ENCODE data around the gene CIART.
A peak's percentile ranks its signal among the peaks of the same experiment; 100 is the strongest.
"Not testable (repeated sequence)": the region's sequence is repeated elsewhere in the genome, so short reads cannot be mapped to it uniquely, and the experiment has no call there.

CIART gene, protein sequence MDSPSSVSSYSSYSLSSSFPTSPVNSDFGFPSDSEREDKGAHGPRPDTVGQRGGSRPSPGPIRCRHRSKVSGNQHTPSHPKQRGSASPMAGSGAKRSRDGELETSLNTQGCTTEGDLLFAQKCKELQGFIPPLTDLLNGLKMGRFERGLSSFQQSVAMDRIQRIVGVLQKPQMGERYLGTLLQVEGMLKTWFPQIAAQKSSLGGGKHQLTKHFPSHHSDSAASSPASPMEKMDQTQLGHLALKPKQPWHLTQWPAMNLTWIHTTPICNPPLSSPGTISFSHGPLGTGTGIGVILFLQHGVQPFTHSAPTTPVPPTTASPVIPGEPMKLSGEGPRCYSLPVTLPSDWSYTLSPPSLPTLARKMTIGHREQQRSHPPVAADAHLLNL

DNA sequence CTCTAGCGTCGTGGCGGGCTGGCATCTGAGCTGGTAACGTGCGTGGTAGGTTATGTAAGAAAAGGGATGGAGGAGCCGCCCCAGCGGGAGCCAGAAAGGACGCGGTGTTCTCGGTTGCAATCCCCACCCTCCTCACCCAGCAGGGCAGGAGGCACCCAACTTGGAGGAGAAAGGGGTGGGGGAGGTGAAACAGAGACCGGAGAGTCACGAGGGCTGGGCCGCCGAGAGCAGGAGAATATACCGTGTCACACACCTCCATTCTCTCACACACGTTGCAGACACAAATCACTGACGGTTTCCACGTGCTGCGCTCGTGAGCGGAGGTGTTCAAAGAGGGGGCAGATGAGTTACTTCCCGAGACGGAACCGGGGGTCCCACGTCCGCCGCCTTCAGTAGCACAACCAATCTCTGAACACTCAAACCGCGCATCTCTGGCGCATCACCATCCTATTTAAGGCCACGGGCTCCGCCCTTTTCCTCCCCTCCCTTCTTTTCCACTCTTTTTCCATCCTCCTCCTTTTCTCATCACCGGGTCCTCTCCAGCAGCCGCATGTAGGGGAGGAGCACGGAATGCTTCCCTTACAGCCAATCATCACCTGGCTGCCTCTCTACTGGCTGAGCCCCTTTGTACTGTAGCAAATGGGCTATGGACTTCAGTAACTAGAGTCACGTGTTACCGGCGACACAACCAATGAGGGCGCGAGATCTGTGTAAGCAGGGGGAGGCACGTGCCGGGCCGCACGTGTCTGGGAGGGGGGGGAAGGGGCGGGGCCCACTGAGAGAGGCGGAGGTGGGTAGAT, at the start of gene CIART:
Gene CIART (plus strand): TSS at position 797 of the 800 bp plus-strand sequence. CDS start 714 bp downstream, outside the sequence.
- H3K36me3 ChIP-seq (replicated peaks): no peaks in the 10 kb centered on the region
- H3K4me1 ChIP-seq: no peaks in the 10 kb centered on the region
- DNase-seq (ENCODE audit: low spot score in 2 of 2): peak in 1 of 2 experiments; percentile 37
- in situ Hi-C loops (cut with MboI; ENCODE audit: low sequenced_read_pairs): no loop called here
- H3K9me3 ChIP-seq: no peaks in the 10 kb centered on the region
- H3K4me3 ChIP-seq: no peak within 1 kb of the TSS
- H3K27me3 ChIP-seq (ENCODE audit: low read depth): 0 out of 2 replicates have a peak, but pooled peaks cover 3% of the 10 kb centered on the region

DNA sequence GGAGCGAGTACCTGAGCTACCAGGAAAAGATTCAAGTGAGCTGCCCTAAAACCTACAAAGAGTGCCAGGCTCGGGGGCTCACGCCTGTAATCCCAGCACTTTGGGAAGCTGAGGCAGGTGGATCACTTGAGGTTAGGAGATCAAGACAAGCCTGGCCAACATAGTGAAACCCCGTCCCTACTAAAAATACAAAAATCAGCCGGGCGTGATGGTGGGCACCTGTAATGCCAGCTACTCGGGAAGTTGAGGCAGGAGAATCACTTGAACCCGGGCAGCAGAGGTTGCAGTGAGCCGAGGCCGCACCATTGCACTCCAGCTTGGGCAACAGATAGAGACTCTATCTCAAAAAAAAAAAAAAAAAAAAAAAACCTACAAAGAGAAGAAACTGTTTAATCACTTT, 49.4 kb upstream of the CIART start:
- H3K27me3 ChIP-seq (ENCODE audit: low read depth); H3K9me3 ChIP-seq; H3K4me3 ChIP-seq; in situ Hi-C loops (cut with MboI; ENCODE audit: low sequenced_read_pairs); DNase-seq (ENCODE audit: low spot score in 2 of 2): not testable (repeated sequence)
- Histone ChIP-seq H3K36me3 (replicated peaks) (peaks cover 35% of the 10 kb centered on the region), H3K4me1 (peaks cover 20% of the 10 kb centered on the region)

DNA sequence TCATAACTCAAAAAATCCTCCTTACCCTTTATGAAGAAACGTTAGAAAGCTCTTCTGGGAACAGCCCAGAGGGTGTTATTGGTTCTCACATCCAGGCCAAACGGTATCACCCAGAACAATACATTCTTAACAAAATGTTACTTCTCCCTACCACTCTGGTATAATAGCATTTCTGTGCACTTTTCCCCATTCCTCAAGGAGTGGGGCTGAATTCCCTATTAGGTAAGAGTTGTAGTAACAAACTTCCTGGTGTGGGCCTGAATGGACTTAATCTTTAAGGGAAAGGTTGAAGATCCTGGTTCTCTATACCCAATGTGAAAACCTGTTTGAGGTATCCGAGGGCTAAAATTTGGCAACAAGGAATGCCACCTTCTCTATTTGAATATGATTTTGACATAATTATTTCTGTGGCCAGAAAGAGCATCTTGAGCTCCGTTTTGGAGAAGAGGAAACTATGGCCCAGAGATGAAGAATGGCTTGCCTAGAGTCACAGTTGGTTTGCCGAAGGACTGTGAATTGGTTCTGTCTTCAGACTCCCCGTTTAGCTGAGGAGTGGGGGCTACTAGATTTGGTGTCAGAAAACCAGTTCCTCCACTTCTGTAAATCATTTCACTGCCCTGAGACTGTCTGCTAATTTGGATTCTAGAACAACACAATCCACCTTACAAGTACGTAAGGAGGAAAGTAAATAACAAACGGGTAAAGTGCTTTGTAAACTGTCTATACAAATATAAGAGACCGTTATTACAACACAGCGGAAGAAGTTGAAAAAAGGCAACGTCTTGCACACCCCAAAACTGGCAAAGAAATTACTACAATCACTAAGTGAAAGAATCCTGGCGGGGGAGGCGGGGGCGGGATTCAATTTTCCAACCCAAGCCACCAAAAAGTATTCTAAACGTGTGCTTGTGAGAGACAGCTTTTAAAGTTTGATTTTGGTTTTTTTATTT, 48.7 kb upstream of the CIART start:
- H3K27me3 ChIP-seq (ENCODE audit: low read depth): no peaks in the 10 kb centered on the region
- H3K36me3 ChIP-seq (replicated peaks): peaks cover 28% of the 10 kb centered on the region
- in situ Hi-C loops (cut with MboI; ENCODE audit: low sequenced_read_pairs): no loop called here
- no peaks in the 10 kb centered on the region for H3K9me3 ChIP-seq
- peaks cover 20% of the 10 kb centered on the region for H3K4me1 ChIP-seq
- peak in 1 of 2 experiments; percentile 25 for DNase-seq (ENCODE audit: low spot score in 2 of 2)
- H3K4me3 ChIP-seq: peak overlapping the region; percentile 71

DNA sequence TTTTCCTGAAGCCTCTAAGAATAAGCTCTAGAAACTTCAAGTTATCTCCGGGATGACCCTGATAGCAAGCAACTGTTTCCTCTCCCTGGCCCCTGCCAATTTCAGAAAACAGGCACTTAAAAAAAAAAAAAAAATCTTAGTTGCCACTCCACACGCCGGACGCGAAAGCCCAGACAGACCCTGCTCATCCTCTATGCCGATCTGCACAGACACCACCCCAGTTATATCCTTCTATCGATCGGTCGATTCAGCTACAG, 48.1 kb upstream of the CIART start:
- peaks cover 20% of the 10 kb centered on the region for H3K4me1 ChIP-seq
- H3K27me3 ChIP-seq (ENCODE audit: low read depth): no peaks in the 10 kb centered on the region
- peaks cover 23% of the 10 kb centered on the region for H3K36me3 ChIP-seq (replicated peaks)
- DNase-seq (ENCODE audit: low spot score in 2 of 2): no peak
- peak overlapping the region; percentile 71 for H3K4me3 ChIP-seq
- in situ Hi-C loops (cut with MboI; ENCODE audit: low sequenced_read_pairs): no loop called here
- no peaks in the 10 kb centered on the region for H3K9me3 ChIP-seq

DNA sequence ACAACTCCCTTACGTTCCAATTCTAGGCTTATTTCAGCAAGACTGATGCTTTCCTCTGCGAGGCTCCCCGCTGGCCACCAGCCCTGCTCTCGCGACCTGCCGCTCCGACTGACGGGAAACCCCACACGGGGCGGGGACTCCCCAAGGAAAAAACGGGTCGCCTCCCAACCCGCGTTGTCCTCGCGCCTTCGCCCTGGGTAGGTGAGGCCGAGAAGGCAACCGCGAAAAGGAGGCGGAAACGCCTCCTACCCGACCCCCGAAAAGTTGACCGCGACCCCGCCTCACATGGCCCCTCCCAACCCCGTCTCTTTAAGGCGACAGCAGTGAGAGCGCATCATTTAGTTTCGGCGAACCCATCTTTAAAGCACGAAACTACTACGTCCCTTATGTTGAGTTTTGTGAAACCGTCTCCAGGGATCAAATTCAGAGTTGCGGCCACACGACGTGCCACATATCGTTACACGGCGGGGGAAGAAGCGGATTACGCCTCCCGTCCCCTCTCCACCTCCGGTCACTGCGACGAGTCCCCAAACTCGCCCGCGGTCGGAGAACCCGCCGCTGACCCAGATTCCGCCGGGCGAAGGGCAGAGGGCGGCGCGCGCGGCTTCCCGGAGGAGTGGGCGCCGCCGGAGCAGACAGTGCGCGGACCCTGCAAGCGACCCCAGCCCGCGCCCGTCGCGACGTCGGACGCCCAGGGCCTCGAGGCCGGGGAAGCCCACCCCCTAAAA, 47.6 kb upstream of the CIART start:
- Histone ChIP-seq H3K9me3 (no peaks in the 10 kb centered on the region), H3K4me3 (peak overlapping the region; percentile 71), H3K27me3 (ENCODE audit: low read depth) (no peaks in the 10 kb centered on the region), H3K36me3 (replicated peaks) (peaks cover 19% of the 10 kb centered on the region), H3K4me1 (peaks cover 20% of the 10 kb centered on the region)
- in situ Hi-C loops (cut with MboI; ENCODE audit: low sequenced_read_pairs): no loop called here
- peak; percentile 56 to 82 for DNase-seq (ENCODE audit: low spot score in 2 of 2)

DNA sequence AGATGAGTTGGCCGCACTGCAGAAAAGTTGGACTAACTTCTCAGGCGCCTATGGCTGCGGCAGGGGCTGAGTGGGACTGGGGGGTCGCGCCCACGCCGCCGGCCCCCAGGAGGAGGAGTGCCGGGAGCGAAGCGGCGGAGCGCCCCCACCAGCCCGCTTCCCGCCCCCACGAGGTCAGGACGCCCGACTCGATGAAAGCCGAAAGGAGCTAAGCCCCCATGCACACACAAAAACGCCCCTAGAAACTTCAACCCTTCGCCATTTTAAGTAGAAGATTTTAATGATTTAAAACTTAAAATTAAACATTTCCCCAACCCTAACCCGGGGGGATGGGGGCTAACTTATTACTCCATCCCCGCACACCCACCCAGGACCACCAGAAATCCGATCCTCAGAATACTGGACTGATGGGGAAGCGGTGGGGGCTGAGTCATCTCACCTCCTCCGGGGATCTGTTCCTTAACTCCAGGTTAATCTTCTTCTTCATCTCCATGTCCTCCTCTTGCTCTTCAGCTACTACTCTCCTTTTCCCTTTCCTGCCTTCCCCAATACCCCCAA, 47.0 kb upstream of the CIART start:
- in situ Hi-C loops (cut with MboI; ENCODE audit: low sequenced_read_pairs): no loop called here
- Histone ChIP-seq H3K4me3 (peak overlapping the region; percentile 71), H3K27me3 (ENCODE audit: low read depth) (no peaks in the 10 kb centered on the region), H3K9me3 (no peaks in the 10 kb centered on the region), H3K36me3 (replicated peaks) (peaks cover 13% of the 10 kb centered on the region), H3K4me1 (peaks cover 20% of the 10 kb centered on the region)
- no peak for DNase-seq (ENCODE audit: low spot score in 2 of 2)

DNA sequence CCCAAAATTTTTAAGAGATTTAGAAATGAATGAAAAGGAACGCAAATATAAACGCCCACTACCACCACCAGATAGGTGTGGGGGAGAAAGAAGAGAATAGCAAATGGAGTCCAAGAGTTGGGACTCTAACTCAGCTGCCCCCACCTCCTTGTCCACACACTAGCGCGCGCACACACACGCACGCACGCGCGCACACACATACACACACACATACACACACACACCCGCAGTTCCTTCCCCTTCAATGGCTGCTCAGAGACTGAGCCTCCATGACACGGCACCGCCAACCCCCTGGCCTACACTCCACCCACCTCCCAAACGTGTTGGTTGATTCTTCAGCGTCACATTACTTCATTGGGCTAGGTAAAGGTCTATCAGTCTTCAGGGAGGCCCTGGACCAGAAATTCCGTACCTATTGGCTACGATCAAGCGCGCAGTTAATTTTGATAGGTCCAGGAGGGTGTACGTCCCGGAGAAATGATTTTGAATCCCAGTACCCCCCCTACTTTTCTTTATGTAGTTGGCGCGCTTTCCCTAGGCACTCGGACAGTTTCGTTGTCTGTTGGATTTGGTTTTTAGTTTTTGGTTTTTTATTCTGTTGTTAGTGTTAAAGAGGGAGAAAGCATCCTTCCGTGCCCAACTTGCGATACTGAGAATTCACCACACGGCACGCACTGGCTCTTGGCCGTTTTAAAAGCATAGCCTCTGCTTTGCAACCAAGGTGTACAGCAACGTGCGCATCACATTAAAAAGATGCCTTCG, 46.3 kb upstream of the CIART start, which contains the start of gene ANP32E:
Gene ANP32E (minus strand): TSS at position 261 of the 762 bp plus-strand sequence. CDS start 326 bp downstream, outside the sequence.
- Histone ChIP-seq H3K36me3 (replicated peaks) (peaks cover 7% of the 10 kb centered on the region), H3K4me3 (peak within 1 kb of the TSS; percentile 71), H3K27me3 (ENCODE audit: low read depth) (no peaks in the 10 kb centered on the region), H3K9me3 (no peaks in the 10 kb centered on the region), H3K4me1 (peaks cover 20% of the 10 kb centered on the region)
- in situ Hi-C loops (cut with MboI; ENCODE audit: low sequenced_read_pairs): no loop called here
- DNase-seq (ENCODE audit: low spot score in 2 of 2): peak; percentile 97 to 99

DNA sequence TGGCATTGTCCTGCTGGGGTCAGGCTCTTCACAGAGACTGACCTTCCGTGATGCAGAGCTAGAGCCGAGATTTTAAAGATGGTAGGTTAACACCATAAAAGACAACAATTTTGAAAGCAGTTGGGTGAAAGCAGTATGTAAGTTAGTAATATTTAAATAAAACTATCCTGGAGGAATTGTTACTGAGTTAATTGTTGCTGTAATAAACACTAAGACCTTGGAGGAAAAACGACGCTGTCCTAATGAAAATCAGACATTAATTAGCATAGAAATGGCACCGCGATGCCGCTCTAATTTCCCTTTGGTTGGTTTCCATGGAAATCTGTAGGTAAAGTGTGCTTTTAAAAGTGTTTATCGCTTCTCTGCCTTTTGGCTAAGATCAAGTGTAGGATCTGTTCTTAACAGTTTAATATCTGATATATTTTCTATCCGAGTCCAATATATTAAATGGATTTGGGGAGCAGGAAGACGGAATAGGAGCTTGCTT, 45.7 kb upstream of the CIART start:
- H3K4me3 ChIP-seq: peak overlapping the region; percentile 71
- peak in 1 of 2 experiments; percentile 23 for DNase-seq (ENCODE audit: low spot score in 2 of 2)
- H3K27me3 ChIP-seq (ENCODE audit: low read depth): no peaks in the 10 kb centered on the region
- H3K36me3 ChIP-seq (replicated peaks): peaks cover under 1% of the 10 kb centered on the region; the same call in 1 of the 2 replicates
- H3K9me3 ChIP-seq: no peaks in the 10 kb centered on the region
- peaks cover 20% of the 10 kb centered on the region for H3K4me1 ChIP-seq
- in situ Hi-C loops (cut with MboI; ENCODE audit: low sequenced_read_pairs): no loop called here

DNA sequence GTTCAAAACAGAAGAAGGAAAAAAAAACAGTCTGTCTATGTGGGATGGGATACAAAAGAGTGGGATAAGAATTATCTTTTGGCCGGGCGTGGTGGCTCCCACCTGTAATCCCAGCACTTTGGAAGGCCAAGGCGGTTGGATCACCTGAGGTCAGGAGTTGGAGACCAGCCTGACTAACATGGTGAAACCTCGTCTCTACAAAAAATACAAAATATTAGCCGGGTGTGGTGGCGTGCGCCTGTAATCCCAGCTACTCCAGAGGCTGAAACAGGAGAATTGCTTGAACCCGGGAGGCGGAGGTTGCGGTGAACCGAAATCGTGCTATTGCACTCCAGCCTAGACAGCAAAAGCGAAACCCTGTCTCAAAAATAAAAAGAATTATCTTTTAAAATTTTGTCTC, 45.2 kb upstream of the CIART start:
- DNase-seq (ENCODE audit: low spot score in 2 of 2): peak in 1 of 2 experiments; percentile 1
- H3K9me3 ChIP-seq; H3K27me3 ChIP-seq (ENCODE audit: low read depth); in situ Hi-C loops (cut with MboI; ENCODE audit: low sequenced_read_pairs); H3K36me3 ChIP-seq (replicated peaks): not testable (repeated sequence)
- Histone ChIP-seq H3K4me1 (peaks cover 20% of the 10 kb centered on the region), H3K4me3 (peak overlapping the region; percentile 71; the same call in 1 of the 2 replicates)

DNA sequence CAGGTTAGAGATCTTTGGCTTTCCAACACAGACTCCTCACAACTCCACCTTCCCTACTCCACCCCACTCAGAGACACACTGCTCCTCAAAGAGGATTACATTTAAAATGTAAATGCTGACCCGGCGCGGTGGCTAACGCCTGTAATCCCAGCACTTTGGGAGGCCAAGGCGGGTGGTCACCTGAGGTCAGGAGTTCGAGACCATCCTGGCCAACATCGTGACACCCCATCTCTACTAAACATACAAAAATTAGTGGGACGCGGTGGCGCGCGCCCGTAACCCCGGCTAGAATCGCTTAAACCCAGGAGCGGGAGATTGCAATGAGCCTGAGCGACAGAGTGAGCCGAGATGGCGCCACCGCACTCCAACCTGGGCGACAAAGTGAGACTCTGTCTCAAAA, 44.6 kb upstream of the CIART start:
- in situ Hi-C loops (cut with MboI; ENCODE audit: low sequenced_read_pairs): no loop called here
- Histone ChIP-seq H3K4me3 (no peak overlapping the region), H3K27me3 (ENCODE audit: low read depth) (no peaks in the 10 kb centered on the region), H3K36me3 (replicated peaks) (no peaks in the 10 kb centered on the region; the same call in 1 of the 2 replicates), H3K4me1 (peaks cover 20% of the 10 kb centered on the region), H3K9me3 (no peaks in the 10 kb centered on the region)
- DNase-seq (ENCODE audit: low spot score in 2 of 2): no peak

DNA sequence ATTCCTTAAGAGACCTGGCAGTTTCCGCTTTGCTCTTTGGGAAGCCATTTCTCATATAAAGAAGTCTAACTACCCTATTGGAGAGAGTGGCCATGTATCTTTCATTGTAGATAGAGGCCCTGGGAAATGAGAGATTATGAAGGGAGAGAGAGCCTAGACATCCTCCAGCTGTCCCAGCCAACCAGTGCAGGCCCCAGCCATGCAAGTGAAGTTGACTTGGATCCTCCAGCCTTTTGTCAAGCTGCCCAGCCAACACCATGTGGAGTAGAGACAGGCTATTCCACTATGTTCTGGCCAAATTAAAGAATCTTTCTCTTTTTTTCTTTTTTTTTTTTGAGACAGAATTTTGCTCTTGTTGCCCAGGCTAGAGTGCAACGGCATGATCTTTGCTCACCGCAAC, 39.4 kb upstream of the CIART start:
- Histone ChIP-seq H3K9me3 (no peaks in the 10 kb centered on the region), H3K36me3 (replicated peaks) (no peaks in the 10 kb centered on the region), H3K4me3 (no peak overlapping the region), H3K27me3 (ENCODE audit: low read depth) (no peaks in the 10 kb centered on the region), H3K4me1 (no peaks in the 10 kb centered on the region)
- in situ Hi-C loops (cut with MboI; ENCODE audit: low sequenced_read_pairs): no loop called here
- peak in 1 of 2 experiments; percentile 4 for DNase-seq (ENCODE audit: low spot score in 2 of 2)

DNA sequence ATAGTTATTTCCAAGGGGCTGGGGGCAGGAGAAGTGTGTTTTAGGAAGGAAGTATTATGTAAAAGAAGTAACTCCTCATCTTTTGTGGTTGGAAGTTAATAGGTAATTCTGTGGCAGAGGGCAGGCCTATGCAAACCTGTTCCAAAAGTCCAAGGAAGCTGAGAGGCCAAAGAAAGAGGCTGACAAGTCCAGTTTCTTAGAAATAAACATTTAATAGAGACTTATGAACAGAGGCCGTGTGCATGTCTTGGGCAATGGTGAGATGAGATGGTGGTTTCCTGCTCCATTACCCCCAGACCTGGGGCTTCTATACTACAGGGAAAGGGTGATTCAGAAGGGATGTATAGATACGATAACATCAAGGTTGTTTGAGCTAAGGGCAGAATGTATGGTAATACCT, 32.4 kb upstream of the CIART start:
- Histone ChIP-seq H3K4me3 (no peak overlapping the region), H3K4me1 (no peaks in the 10 kb centered on the region), H3K36me3 (replicated peaks) (no peaks in the 10 kb centered on the region), H3K9me3 (no peaks in the 10 kb centered on the region), H3K27me3 (ENCODE audit: low read depth) (no peaks in the 10 kb centered on the region; the same call in 1 of the 2 replicates)
- no peak for DNase-seq (ENCODE audit: low spot score in 2 of 2)
- in situ Hi-C loops (cut with MboI; ENCODE audit: low sequenced_read_pairs): no loop called here

Data from HAP-1 (cell line).